Measurements from ENCODE around the gene MPP4.
"Not testable (repeated sequence)": the region's sequence is repeated elsewhere in the genome, so short reads cannot be mapped to it uniquely, and the experiment has no call there.

Gene MPP4

GRCh38 chr2:201674794-201675193, 23.6 kb downstream of the MPP4 start:
- no peak overlapping the region for H3K4me3 ChIP-seq (replicated peaks; ENCODE audit: low read depth, low read length)
- DNase-seq (ENCODE audit: low read depth): no peak
- TF ChIP-seq, protein P1, sequence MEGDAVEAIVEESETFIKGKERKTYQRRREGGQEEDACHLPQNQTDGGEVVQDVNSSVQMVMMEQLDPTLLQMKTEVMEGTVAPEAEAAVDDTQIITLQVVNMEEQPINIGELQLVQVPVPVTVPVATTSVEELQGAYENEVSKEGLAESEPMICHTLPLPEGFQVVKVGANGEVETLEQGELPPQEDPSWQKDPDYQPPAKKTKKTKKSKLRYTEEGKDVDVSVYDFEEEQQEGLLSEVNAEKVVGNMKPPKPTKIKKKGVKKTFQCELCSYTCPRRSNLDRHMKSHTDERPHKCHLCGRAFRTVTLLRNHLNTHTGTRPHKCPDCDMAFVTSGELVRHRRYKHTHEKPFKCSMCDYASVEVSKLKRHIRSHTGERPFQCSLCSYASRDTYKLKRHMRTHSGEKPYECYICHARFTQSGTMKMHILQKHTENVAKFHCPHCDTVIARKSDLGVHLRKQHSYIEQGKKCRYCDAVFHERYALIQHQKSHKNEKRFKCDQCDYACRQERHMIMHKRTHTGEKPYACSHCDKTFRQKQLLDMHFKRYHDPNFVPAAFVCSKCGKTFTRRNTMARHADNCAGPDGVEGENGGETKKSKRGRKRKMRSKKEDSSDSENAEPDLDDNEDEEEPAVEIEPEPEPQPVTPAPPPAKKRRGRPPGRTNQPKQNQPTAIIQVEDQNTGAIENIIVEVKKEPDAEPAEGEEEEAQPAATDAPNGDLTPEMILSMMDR (IDR thresholded peaks at IDR 0.05; ENCODE audit: low read length, missing control alignments): no peak

GRCh38 chr2:201674298-201674697, 24.1 kb downstream of the MPP4 start:
- no peak overlapping the region for H3K4me3 ChIP-seq (replicated peaks; ENCODE audit: low read depth, low read length)
- no peak for DNase-seq (ENCODE audit: low read depth)
- TF ChIP-seq, protein P1 (IDR thresholded peaks at IDR 0.05; ENCODE audit: low read length, missing control alignments): no peak

GRCh38 chr2:201673546-201673945, 24.9 kb downstream of the MPP4 start:
- DNase-seq (ENCODE audit: low read depth): no peak
- H3K4me3 ChIP-seq (replicated peaks; ENCODE audit: low read depth, low read length): no peak overlapping the region
- TF ChIP-seq, protein P1 (IDR thresholded peaks at IDR 0.05; ENCODE audit: low read length, missing control alignments): no peak

- not testable (repeated sequence) for H3K4me3 ChIP-seq (replicated peaks; ENCODE audit: low read depth, low read length); DNase-seq (ENCODE audit: low read depth)
These were observed 27.2 kb downstream of the MPP4 start for GRCh38 chr2:201671205-201671604.

GRCh38 chr2:201669865-201670264, 28.6 kb downstream of the MPP4 start:
- no peak for DNase-seq (ENCODE audit: low read depth)
- H3K4me3 ChIP-seq (replicated peaks; ENCODE audit: low read depth, low read length): no peak overlapping the region
- TF ChIP-seq, protein P1 (IDR thresholded peaks at IDR 0.05; ENCODE audit: low read length, missing control alignments): no peak

GRCh38 chr2:201668402-201668910, 30.0 kb downstream of the MPP4 start:
- H3K4me3 ChIP-seq (replicated peaks; ENCODE audit: low read depth, low read length): no peak overlapping the region
- TF ChIP-seq, protein P1 (IDR thresholded peaks at IDR 0.05; ENCODE audit: low read length, missing control alignments): no peak
- DNase-seq (ENCODE audit: low read depth): no peak

- TF ChIP-seq, protein P1 (IDR thresholded peaks at IDR 0.05; ENCODE audit: low read length, missing control alignments): no peak
- H3K4me3 ChIP-seq (replicated peaks; ENCODE audit: low read depth, low read length): no peak overlapping the region
- no peak for DNase-seq (ENCODE audit: low read depth)
These were observed 34.1 kb downstream of the MPP4 start for GRCh38 chr2:201664334-201664733.
